Upper lobe of left lung (tissue), 4 donors: ENCODE results near the gene RBM8A.

ENCODE experiments used
- CTCF ChIP-seq, 6 experiments: fragments of 450-650 bp in 4 of 6; fragments of 200-600 bp in 2 of 6; sonication (generic) in 2 of 6; IDR thresholded peaks; one replicate each; pipeline ENCODE4 v1.5.1; 2016 to 2019; ENCODE audit warnings: antibody characterized with exemption in 6 of 6
- POLR2A ChIP-seq, 4 donors: fragments of 450-650 bp; IDR thresholded peaks; one replicate each; pipeline ENCODE4 v1.5.1; 2016 to 2017; ENCODE audit warnings: antibody characterized with exemption in 4 of 4, mild to moderate bottlenecking in 2 of 4

GRCh38 chr1:145884675-145885074 lies 42.6 kb downstream of the RBM8A start:
- TF ChIP-seq CTCF (IDR thresholded peaks at IDR 0.05) (no peak), POLR2A (IDR thresholded peaks at IDR 0.05) (no peak)
